A673 (cell line): Measurements from ENCODE around the gene CTSW.

Source experiments
- EZH2 ChIP-seq: fragments of 200-600 bp; sonication (generic); IDR thresholded peaks from 2 replicates; pipeline ENCODE4 v1.6.1; 2017; ENCODE audit warnings: borderline replicate concordance, low read depth, mild to moderate bottlenecking, mixed read lengths, antibody characterized with exemption, low read length; ENCODE audit not compliant: poor library complexity, severe bottlenecking
- TF ChIP-seq, protein P1 (sequence below): fragments of 300-800, 200-600 bp; sonication (generic); conservative IDR thresholded peaks from 2 replicates; pipeline ENCODE4 v1.5.1; 2017; ENCODE audit warnings: low read depth, mild to moderate bottlenecking, antibody characterized with exemption, low read length, moderate library complexity, mixed read lengths

DNA sequence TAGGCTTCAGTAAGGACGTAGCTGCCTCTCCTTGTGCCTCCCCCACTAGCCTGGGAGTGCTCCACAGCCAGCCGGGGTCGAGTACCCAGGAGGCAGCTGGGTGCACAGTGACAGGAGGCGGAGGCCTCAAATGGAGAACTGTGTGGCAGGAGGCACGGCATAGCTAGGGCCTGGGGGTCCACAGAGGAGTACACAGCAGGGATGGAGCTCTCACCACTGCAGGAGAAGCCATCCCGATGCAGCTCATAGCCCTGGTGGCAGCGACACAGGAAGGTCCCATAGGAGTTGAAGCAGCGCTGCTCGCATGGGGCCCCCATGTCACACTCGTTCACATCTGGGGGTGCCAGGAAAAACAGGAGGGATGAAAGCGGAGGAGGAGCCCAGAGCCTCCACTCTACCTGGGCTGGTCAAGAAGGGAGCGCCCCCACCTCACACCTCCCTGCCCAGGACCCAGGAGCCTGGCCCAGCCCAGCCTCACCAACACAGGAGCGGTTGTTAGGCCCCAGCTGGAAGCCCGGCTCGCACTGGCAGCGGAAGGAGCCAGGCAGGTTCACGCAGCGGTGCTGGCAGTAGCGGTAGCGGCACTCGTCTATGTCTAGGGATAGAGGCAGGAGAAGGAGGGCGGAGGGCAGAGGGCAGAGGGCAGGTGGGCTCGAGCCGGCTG, 9.9 kb upstream of the CTSW start:
- TF ChIP-seq EZH2 = no peak
- TF ChIP-seq, protein P1, sequence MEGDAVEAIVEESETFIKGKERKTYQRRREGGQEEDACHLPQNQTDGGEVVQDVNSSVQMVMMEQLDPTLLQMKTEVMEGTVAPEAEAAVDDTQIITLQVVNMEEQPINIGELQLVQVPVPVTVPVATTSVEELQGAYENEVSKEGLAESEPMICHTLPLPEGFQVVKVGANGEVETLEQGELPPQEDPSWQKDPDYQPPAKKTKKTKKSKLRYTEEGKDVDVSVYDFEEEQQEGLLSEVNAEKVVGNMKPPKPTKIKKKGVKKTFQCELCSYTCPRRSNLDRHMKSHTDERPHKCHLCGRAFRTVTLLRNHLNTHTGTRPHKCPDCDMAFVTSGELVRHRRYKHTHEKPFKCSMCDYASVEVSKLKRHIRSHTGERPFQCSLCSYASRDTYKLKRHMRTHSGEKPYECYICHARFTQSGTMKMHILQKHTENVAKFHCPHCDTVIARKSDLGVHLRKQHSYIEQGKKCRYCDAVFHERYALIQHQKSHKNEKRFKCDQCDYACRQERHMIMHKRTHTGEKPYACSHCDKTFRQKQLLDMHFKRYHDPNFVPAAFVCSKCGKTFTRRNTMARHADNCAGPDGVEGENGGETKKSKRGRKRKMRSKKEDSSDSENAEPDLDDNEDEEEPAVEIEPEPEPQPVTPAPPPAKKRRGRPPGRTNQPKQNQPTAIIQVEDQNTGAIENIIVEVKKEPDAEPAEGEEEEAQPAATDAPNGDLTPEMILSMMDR = no peak
